ENCODE data around the gene CNOT4.

The CNOT4 gene

GRCh38 chr7:135342887-135343286, 167.0 kb downstream of the CNOT4 start:
- Histone ChIP-seq H3K9ac (ENCODE audit: insufficient read length) (no peak overlapping the region), H3K9me3 (ENCODE audit: low read depth, low read length) (no peaks in the 10 kb centered on the region), H3K36me3 (ENCODE audit: insufficient read depth, low read length) (no peaks in the 10 kb centered on the region), H3K4me3 (no peak overlapping the region), H3K27ac (no peak overlapping the region)
- TF ChIP-seq EZH2 (IDR thresholded peaks at IDR 0.05), result no peak
- no peak for TF ChIP-seq POLR2AphosphoS5 (IDR thresholded peaks at IDR 0.05; ENCODE audit: borderline replicate concordance, low read depth, low read length)
- no peak for TF ChIP-seq FOXP2 (optimal IDR thresholded peaks at IDR 0.05; ENCODE audit: control extremely low read depth, extremely low read length, insufficient read depth)
- DNase-seq (ENCODE audit: low read depth, low spot score), result no peak

- no peak overlapping the region for H3K9ac ChIP-seq (ENCODE audit: insufficient read length)
- no peak overlapping the region for H3K27ac ChIP-seq
- H3K36me3 ChIP-seq (ENCODE audit: insufficient read depth, low read length), result no peaks in the 10 kb centered on the region
- no peaks in the 10 kb centered on the region for H3K9me3 ChIP-seq (ENCODE audit: low read depth, low read length)
- no peak overlapping the region for H3K4me3 ChIP-seq
- TF ChIP-seq POLR2AphosphoS5 (IDR thresholded peaks at IDR 0.05; ENCODE audit: borderline replicate concordance, low read depth, low read length), result no peak
- TF ChIP-seq FOXP2 (optimal IDR thresholded peaks at IDR 0.05; ENCODE audit: control extremely low read depth, extremely low read length, insufficient read depth), result no peak
- no peak for TF ChIP-seq EZH2 (IDR thresholded peaks at IDR 0.05)
- DNase-seq (ENCODE audit: low read depth, low spot score), result no peak
Observed at GRCh38 chr7:135341049-135341448, 168.9 kb downstream of the CNOT4 start.

- DNase-seq (ENCODE audit: low read depth, low spot score), result no peak
- Histone ChIP-seq H3K36me3 (ENCODE audit: insufficient read depth, low read length) (no peaks in the 10 kb centered on the region), H3K4me3 (no peak overlapping the region), H3K27ac (no peak overlapping the region), H3K9me3 (ENCODE audit: low read depth, low read length) (no peaks in the 10 kb centered on the region), H3K9ac (ENCODE audit: insufficient read length) (no peak overlapping the region)
- TF ChIP-seq EZH2 (IDR thresholded peaks at IDR 0.05) (no peak), POLR2AphosphoS5 (IDR thresholded peaks at IDR 0.05; ENCODE audit: borderline replicate concordance, low read depth, low read length) (no peak), FOXP2 (optimal IDR thresholded peaks at IDR 0.05; ENCODE audit: control extremely low read depth, extremely low read length, insufficient read depth) (no peak)
Observed at GRCh38 chr7:135337977-135338550, 171.8 kb downstream of the CNOT4 start.

- no peak for DNase-seq (ENCODE audit: low read depth, low spot score)
- Histone ChIP-seq H3K36me3 (ENCODE audit: insufficient read depth, low read length) (no peaks in the 10 kb centered on the region), H3K4me3 (no peak overlapping the region), H3K9ac (ENCODE audit: insufficient read length) (no peak overlapping the region), H3K27ac (no peak overlapping the region), H3K9me3 (ENCODE audit: low read depth, low read length) (no peaks in the 10 kb centered on the region)
- no peak for TF ChIP-seq EZH2 (IDR thresholded peaks at IDR 0.05)
- no peak for TF ChIP-seq FOXP2 (optimal IDR thresholded peaks at IDR 0.05; ENCODE audit: control extremely low read depth, extremely low read length, insufficient read depth)
- TF ChIP-seq POLR2AphosphoS5 (IDR thresholded peaks at IDR 0.05; ENCODE audit: borderline replicate concordance, low read depth, low read length), result no peak
Observed at GRCh38 chr7:135337506-135337905, 172.4 kb downstream of the CNOT4 start.

DNA sequence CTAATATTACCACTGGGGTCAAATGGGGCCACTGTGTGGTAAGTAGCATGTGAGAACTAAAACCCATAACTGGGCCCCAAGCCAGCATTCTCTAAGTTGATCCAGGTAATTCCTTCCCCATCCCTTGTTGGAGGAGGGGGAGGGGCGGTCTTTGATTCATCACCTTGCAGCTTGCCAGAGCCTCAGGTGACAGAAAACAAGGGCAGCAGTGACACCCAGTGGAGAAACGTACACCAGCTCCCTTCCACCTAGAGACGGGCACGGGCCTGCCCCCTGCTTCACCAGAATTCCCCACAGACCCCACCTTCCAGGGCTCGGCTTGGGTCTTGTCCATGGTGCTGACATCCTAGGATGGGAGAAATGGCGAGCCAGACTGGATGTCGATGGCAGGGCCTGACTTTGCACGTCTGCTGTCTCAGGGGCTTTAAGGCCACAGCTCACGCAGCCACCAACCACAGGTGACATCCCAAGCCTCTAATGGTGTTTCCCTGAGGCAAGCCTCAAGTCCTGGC, 174.2 kb downstream of the CNOT4 start:
- DNase-seq (ENCODE audit: low read depth, low spot score), result no peak
- Histone ChIP-seq H3K36me3 (ENCODE audit: insufficient read depth, low read length) (no peaks in the 10 kb centered on the region), H3K4me3 (no peak overlapping the region), H3K27ac (no peak overlapping the region), H3K9me3 (ENCODE audit: low read depth, low read length) (no peaks in the 10 kb centered on the region), H3K9ac (ENCODE audit: insufficient read length) (no peak overlapping the region)
- TF ChIP-seq POLR2AphosphoS5 (IDR thresholded peaks at IDR 0.05; ENCODE audit: borderline replicate concordance, low read depth, low read length), result no peak
- no peak for TF ChIP-seq EZH2 (IDR thresholded peaks at IDR 0.05)
- TF ChIP-seq FOXP2 (optimal IDR thresholded peaks at IDR 0.05; ENCODE audit: control extremely low read depth, extremely low read length, insufficient read depth), result no peak

GRCh38 chr7:135334830-135335543, 174.9 kb downstream of the CNOT4 start:
- no peak overlapping the region for H3K27ac ChIP-seq
- TF ChIP-seq EZH2 (IDR thresholded peaks at IDR 0.05) (no peak), POLR2AphosphoS5 (IDR thresholded peaks at IDR 0.05; ENCODE audit: borderline replicate concordance, low read depth, low read length) (no peak), FOXP2 (optimal IDR thresholded peaks at IDR 0.05; ENCODE audit: control extremely low read depth, extremely low read length, insufficient read depth) (no peak)
- H3K9ac ChIP-seq (ENCODE audit: insufficient read length), result no peak overlapping the region
- no peak for DNase-seq (ENCODE audit: low read depth, low spot score)
- H3K36me3 ChIP-seq (ENCODE audit: insufficient read depth, low read length), result no peaks in the 10 kb centered on the region
- H3K4me3 ChIP-seq, result no peak overlapping the region
- no peaks in the 10 kb centered on the region for H3K9me3 ChIP-seq (ENCODE audit: low read depth, low read length)

DNA sequence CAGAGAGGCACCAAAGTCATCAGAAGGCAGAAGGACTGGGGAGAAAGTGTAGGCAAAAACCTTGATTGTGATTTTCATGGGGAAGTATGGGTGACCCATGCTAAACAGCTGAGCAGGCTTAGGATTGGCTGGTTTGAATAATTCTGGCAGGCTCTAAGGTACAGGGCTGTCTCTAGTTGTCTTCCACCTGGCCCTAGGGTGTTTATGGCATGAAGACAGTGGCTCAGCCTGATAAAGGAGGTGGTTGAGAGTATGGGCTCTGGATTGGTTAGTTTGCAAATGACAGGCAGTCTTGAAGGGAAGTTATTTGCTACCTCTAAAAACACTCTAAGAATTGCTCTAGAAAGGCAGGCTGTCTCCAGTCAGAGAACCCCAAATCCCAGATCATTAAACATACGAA, 176.0 kb downstream of the CNOT4 start:
- no peak overlapping the region for H3K27ac ChIP-seq
- DNase-seq (ENCODE audit: low read depth, low spot score), result no peak
- no peak overlapping the region for H3K9ac ChIP-seq (ENCODE audit: insufficient read length)
- TF ChIP-seq FOXP2 (optimal IDR thresholded peaks at IDR 0.05; ENCODE audit: control extremely low read depth, extremely low read length, insufficient read depth), result no peak
- no peak for TF ChIP-seq POLR2AphosphoS5 (IDR thresholded peaks at IDR 0.05; ENCODE audit: borderline replicate concordance, low read depth, low read length)
- no peak for TF ChIP-seq EZH2 (IDR thresholded peaks at IDR 0.05)
- no peaks in the 10 kb centered on the region for H3K36me3 ChIP-seq (ENCODE audit: insufficient read depth, low read length)
- no peaks in the 10 kb centered on the region for H3K9me3 ChIP-seq (ENCODE audit: low read depth, low read length)
- H3K4me3 ChIP-seq, result no peak overlapping the region

- no peak overlapping the region for H3K27ac ChIP-seq
- H3K36me3 ChIP-seq (ENCODE audit: insufficient read depth, low read length), result no peaks in the 10 kb centered on the region
- no peaks in the 10 kb centered on the region for H3K9me3 ChIP-seq (ENCODE audit: low read depth, low read length)
- DNase-seq (ENCODE audit: low read depth, low spot score), result no peak
- TF ChIP-seq FOXP2 (optimal IDR thresholded peaks at IDR 0.05; ENCODE audit: control extremely low read depth, extremely low read length, insufficient read depth) (no peak), POLR2AphosphoS5 (IDR thresholded peaks at IDR 0.05; ENCODE audit: borderline replicate concordance, low read depth, low read length) (no peak), EZH2 (IDR thresholded peaks at IDR 0.05) (no peak)
- H3K9ac ChIP-seq (ENCODE audit: insufficient read length), result no peak overlapping the region
- H3K4me3 ChIP-seq, result no peak overlapping the region
Observed at GRCh38 chr7:135333200-135333599, 176.7 kb downstream of the CNOT4 start.

Data from SK-N-MC (cell line).